GM18951 (cell line): ENCODE results near the gene CA6.
A peak's percentile ranks its signal among the peaks of the same experiment; 100 is the strongest.
"Not testable (repeated sequence)": the region's sequence is repeated elsewhere in the genome, so short reads cannot be mapped to it uniquely, and the experiment has no call there.

ENCODE experiments used
- POLR2A ChIP-seq: IDR thresholded peaks from 4 replicates; pipeline ENCODE4 v1.6.1; 2011; ENCODE audit warnings: mild to moderate bottlenecking; ENCODE audit not compliant: insufficient read length, insufficient read depth; ENCODE audit errors: extremely low read depth
- in situ Hi-C: fragments of 300-500 bp; cut with MboI; formaldehyde crosslinking; loops from one replicate; pipeline ENCODE4 v1.12.0; 2022; ENCODE audit warnings: low sequenced_read_pairs, mixed read lengths, inconsistent platforms; ENCODE audit not compliant: unreplicated experiment

The CA6 gene

DNA sequence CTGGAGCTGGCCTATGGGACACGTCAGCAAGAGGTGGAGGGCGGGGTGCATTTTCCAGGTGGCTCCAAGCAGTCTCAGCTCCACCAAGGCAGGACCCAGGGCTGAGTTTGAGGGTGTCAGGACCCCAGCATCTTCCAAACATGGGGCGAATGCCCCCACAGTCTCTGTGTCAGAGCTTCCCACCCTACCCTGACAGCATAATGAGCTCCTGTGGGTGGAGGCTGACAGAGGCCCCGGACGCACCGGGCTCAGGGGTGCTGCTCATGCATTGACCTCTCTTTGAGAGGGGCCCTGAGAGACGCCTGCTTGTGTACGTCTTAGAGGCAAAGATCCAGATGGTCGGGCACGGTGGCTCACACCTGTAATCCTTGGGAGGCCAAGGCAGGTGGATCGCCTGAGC, 43.4 kb downstream of the CA6 start:
- no peak for TF ChIP-seq POLR2A
- in situ Hi-C loops, result no loop called here

DNA sequence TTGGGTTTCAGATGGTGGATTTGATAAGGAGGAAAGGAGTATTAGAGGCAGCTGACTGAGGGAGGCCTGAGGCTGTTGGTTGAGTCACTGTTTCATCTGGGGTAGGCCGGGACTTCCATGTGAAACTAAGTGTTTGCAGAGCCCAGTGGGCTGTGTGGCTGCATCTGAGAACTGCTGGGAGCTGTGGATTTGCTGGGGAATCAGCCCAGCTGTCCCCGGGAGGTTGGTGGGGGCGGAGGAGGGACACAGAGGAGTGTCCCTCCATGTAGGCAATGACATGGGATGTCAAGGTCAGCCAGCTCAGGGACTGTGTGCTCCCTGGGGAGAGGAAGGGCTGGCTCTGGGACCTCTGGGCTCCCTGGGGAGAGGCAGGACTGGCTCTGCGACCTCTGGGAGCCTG, 44.2 kb downstream of the CA6 start:
- TF ChIP-seq POLR2A, result no peak
- in situ Hi-C loops, result no loop called here

DNA sequence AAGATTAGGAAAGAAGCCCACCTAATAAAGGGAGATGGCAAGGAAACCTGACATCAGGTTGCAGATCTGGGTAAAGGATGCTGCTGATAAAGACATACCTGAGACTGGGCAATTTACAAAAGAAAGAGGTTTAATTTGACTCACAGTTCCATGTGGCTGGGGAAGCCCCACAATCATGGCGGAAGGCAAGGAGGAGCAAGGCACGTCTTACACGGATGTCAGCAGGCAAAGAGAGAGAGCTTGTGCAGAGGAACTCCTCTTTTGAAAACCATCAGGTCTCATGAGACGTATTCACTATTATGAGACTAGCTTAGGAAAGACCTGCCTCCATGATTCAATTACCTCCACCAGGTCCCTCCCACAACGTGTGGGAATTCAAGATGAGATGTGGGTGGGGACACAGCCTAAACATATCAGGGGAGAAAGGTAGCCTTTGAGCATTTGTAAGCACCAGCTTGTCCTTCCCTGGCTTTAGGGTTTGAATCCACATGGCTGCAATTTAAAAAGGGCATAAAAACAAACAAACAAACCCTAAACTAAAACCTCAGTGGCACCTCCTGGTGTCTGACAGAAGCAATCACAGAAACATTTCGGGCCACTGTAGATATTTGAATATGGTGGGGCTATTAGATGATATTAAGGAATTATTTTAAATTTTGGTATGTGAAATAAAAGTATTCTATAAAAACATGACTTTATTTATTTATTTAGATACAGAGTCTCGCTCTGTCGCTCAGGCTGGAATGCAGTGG, 47.4 kb downstream of the CA6 start:
- in situ Hi-C loops, result no loop called here
- TF ChIP-seq POLR2A, result no peak

DNA sequence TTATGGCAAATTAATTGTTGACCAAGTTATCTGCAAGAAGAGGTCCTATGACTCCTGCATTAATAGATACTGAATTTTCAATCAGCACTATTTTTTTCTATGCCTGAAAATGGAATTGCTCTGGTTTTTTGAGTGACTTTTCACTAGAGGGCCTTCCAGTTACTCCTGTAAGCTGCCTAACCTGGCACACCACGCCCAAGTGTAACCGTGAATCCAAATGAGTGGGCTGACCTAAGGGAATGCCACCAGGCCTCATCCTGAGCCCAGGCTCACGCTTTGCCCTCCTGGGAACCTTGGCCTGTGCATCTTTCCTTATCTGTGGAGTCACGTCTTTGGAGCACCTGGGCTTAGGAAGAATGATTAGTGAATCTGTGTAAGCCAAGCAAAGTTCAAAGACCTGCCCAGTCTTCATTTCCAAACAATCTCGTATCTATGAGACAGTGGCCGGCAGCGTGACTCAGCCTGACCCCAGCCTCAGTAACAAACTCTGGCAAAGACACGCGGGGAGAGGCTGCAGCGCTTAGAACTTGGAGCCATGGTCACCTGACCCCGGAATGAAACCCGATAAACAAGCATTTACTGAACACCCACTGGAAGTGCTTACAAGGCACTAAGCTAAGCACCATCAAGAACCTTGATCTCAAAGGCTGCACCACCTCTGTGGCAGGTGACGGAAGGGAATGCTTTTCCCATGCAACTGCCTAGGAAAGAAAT, 48.5 kb downstream of the CA6 start:
- in situ Hi-C loops, result not testable (repeated sequence)

- in situ Hi-C loops, result not testable (repeated sequence)
Observed at GRCh38 chr1:9001534-9002214, 56.0 kb downstream of the CA6 start.

DNA sequence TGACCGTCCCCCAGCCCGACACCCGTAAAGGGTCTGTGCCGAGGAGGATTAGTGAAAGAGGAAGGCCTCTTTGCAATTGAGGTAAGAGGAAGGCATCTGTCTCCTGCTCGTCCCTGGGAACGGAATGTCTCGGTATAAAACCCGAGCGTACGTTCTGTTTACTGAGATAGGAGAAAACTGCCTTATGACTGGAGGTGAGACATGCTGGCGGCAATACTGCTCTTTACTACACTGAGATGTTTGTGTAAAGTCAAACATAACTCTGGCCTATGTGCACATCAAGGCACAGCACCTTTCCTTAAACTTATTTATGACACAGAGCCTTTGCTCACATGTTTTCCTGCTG, 56.5 kb downstream of the CA6 start:
- in situ Hi-C loops, result not testable (repeated sequence)

GRCh38 chr1:9004031-9004699, 58.5 kb downstream of the CA6 start:
- in situ Hi-C loops, result no loop called here
- TF ChIP-seq POLR2A, result no peak

- no peak for TF ChIP-seq POLR2A
- in situ Hi-C loops, result no loop called here
Observed at GRCh38 chr1:9004700-9005394, 59.2 kb downstream of the CA6 start.

DNA sequence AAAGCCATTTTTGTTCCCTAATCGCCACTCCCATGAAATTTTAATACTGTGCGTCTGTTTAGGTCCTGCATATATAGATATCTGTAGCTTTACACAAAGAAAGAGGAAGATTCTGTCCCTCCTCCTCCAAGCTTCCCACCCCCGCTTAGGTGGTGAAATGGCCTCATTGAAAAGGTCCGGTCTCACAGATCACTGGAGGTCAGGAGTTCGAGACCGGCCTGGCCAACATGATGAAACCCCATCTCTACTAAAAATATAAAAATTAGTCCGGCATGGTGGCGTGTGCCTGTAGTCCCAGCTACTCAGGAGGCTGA, 59.7 kb downstream of the CA6 start:
- in situ Hi-C loops, result no loop called here

DNA sequence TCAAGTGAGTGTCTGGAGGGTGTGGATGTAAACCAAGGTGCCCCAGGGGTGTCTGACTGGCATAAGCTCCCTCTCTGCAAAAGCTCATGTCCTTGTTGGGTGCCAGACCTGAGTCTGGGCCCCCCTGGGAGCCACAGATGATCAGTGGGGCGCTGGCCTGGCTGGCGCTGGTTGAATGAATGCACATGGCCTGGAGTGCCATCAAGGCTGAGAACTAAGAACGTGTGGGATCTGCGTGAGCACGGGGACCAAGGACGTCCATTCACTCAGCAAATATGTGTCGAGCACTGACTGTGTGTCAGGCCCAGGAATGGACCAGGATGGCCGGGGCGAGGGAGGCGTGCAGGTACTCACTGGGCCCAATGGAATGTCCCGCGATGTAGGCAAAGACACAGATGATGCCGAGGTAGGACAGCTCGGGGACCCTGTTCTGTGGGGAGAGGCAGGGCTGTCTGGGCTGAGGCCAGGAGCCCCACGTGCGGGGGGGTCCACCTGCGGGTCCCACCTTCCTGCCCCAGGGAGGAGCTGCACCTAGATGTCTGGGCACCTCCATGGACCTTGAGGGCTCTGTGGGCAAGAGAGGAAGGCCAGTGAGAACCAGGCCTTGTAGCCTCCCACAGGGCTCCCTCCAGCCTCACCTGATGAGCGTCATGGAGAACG, 61.4 kb downstream of the CA6 start:
- no peak for TF ChIP-seq POLR2A
- in situ Hi-C loops, result no loop called here

More for the DNA sequence above, 59.7 kb downstream of the CA6 start:
- TF ChIP-seq POLR2A, result no peak

- in situ Hi-C loops, result no loop called here
- no peak for TF ChIP-seq POLR2A
Observed at GRCh38 chr1:9008236-9008635, 62.6 kb downstream of the CA6 start.

DNA sequence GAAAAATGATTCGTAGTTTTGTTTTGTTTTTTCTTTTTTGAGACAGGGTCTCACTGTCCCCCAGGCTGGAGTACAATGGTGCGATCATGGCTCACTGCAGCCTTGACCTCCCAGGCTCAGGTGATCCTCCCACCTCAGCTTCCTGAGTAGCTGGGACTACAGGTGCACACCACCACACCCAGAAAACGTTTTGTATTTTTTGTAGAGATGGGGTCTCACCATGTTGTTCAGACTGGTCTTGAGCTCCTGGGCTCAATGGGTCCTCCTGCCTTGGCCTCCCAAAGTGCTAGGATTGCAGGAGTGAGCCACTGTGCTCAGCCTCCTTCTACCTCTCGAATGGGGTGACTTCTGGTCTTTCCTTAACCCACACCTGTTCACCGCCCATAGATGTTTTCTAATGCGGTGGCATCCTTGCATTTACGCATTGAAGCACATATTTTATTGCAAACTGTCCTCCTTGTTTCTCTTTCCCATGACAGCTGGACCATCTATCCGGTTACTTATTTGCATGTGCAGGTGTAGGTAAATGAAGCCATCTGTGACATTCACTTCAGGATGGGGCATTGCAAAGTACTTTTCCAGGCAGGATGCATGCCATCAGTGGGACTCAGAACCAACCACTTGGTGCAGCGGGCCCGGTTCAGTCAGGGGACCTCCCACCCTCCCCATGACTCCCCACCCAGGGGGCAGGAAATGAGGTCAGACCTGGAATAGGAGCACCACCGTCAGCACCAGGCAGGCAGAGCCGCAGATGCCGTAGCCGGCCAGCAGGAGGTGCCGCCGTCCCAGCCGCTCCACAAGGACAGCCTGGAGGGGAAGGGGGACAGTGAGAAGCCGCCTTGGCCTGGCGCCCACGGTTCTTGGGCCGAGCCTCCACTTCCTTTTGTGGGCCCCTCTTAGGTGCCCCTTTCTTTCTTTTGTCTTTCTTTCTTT, 64.0 kb downstream of the CA6 start:
- in situ Hi-C loops, result loop anchor here (10.0 kb wide), 1 partner anchor 95 kb away; no protein-coding TSS in a partner anchor
- TF ChIP-seq POLR2A, result peak; percentile 22
